A673 (cell line): ENCODE results near the gene MKI67.

Experiments used
- EZH2 ChIP-seq: fragments of 200-600 bp; sonication (generic); IDR thresholded peaks from 2 replicates; pipeline ENCODE4 v1.6.1; 2017; ENCODE audit warnings: borderline replicate concordance, low read depth, mild to moderate bottlenecking, mixed read lengths, antibody characterized with exemption, low read length; ENCODE audit not compliant: poor library complexity, severe bottlenecking
- TF ChIP-seq, protein P1 (sequence below): fragments of 300-800, 200-600 bp; sonication (generic); conservative IDR thresholded peaks from 2 replicates; pipeline ENCODE4 v1.5.1; 2017; ENCODE audit warnings: low read depth, mild to moderate bottlenecking, antibody characterized with exemption, low read length, moderate library complexity, mixed read lengths

- TF ChIP-seq, protein P1, sequence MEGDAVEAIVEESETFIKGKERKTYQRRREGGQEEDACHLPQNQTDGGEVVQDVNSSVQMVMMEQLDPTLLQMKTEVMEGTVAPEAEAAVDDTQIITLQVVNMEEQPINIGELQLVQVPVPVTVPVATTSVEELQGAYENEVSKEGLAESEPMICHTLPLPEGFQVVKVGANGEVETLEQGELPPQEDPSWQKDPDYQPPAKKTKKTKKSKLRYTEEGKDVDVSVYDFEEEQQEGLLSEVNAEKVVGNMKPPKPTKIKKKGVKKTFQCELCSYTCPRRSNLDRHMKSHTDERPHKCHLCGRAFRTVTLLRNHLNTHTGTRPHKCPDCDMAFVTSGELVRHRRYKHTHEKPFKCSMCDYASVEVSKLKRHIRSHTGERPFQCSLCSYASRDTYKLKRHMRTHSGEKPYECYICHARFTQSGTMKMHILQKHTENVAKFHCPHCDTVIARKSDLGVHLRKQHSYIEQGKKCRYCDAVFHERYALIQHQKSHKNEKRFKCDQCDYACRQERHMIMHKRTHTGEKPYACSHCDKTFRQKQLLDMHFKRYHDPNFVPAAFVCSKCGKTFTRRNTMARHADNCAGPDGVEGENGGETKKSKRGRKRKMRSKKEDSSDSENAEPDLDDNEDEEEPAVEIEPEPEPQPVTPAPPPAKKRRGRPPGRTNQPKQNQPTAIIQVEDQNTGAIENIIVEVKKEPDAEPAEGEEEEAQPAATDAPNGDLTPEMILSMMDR: no peak
- no peak for TF ChIP-seq EZH2
These were observed 67.5 kb downstream of the MKI67 start for GRCh38 chr10:128058750-128059134.
